Measurements from ENCODE around the gene ARHGAP23. TPM values are rescaled to one million over a fixed set of nuclear protein-coding genes. Genes with fewer than 3 reads are reported as not detected.
"Not testable (repeated sequence)": the region's sequence is repeated elsewhere in the genome, so short reads cannot be mapped to it uniquely, and the experiment has no call there.

The ARHGAP23 gene
- total RNA-seq, 1 donor from 2014 or later: 31.4 TPM

DNA sequence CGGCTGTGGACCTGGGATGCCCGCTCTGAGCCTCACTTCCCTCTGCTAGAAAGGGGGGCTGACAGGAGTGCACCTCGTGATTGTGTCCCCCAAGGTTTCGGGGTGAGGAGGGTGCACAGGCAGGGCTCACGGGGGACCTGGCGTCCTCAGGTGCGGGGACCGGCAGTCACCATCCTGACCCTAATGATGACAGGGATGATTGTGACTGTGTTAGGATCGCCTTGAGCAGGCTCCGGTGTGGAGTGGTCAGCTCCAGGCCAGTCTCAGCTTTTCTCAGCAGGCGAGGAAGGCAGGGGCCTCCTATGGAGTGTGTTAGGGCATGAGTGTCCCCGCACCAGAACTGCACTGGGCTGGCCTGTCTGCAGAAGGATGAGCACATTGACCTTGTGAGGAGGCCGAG lies 49.7 kb downstream of the ARHGAP23 start:
- DNase-seq (ENCODE audit: low spot score in 2 of 2); FAIRE-seq: not testable (repeated sequence)

DNA sequence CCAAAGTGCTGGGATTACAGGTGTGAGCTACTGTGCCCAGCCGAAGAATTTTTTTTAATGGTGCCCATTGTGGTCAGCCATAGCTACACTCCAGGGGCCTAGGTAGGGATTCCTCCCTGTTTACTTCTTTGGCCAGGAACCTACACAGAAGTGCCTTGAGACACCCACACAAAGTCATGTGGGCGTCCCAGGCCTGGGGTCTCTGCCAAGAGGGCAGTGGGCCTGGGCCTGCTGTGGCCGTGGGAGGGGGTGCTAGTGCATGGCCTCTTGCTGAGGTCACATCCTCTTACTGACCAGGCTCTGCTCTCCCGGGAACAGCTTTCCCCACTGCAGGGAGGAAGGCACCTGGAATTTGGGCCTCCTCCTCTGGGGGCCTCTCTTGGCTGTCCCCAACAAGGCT lies 50.4 kb downstream of the ARHGAP23 start:
- FAIRE-seq; DNase-seq (ENCODE audit: low spot score in 2 of 2): not testable (repeated sequence)

DNA sequence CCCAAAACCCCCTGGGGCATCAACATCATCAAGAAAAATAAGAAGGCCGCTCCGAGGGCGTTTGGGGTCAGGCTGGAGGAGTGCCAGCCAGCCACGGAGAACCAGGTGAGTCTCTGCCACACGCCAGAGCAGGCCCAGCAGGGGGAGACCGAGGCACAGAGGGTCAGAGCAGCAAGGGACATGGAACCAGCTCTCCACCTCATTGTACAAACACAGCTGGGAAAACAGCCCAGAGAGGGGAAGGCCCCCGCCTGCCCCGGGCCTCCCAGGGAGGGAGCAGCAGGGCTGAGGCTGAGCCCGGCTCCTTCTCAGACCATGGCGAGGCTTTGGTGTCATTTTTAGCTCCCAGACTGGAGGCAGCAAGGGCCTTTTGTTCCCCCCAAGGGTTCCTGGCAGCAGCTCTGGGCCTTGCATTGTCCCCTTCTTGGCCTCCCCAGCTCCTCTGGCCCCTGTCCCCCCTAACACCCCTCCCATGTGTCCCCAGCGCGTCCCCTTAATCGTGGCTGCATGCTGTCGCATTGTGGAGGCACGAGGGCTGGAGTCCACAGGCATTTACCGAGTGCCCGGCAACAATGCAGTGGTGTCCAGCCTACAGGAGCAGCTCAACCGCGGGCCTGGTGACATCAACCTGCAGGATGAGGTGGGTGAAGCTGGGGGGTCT lies 53.9 kb downstream of the ARHGAP23 start:
- not testable (repeated sequence) for DNase-seq (ENCODE audit: low spot score in 2 of 2); FAIRE-seq

DNA sequence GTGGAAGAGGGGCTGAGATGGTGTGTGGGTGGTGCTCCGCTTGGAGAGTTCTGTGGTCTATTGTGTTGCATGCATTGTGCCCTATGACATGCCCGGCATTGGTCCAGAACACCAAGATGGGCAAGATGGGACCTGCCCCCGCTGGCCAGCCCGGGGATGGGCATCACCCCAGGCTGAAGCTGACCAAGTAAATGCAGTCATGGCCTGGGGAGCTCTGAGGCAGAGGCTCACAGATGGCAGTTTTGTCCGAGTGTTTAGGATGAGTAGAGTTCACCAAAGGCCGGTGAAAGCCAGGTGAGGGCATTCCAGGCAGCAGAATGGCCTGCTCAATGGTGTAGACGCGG lies 54.4 kb downstream of the ARHGAP23 start:
- DNase-seq (ENCODE audit: low spot score in 2 of 2); FAIRE-seq: not testable (repeated sequence)

DNA sequence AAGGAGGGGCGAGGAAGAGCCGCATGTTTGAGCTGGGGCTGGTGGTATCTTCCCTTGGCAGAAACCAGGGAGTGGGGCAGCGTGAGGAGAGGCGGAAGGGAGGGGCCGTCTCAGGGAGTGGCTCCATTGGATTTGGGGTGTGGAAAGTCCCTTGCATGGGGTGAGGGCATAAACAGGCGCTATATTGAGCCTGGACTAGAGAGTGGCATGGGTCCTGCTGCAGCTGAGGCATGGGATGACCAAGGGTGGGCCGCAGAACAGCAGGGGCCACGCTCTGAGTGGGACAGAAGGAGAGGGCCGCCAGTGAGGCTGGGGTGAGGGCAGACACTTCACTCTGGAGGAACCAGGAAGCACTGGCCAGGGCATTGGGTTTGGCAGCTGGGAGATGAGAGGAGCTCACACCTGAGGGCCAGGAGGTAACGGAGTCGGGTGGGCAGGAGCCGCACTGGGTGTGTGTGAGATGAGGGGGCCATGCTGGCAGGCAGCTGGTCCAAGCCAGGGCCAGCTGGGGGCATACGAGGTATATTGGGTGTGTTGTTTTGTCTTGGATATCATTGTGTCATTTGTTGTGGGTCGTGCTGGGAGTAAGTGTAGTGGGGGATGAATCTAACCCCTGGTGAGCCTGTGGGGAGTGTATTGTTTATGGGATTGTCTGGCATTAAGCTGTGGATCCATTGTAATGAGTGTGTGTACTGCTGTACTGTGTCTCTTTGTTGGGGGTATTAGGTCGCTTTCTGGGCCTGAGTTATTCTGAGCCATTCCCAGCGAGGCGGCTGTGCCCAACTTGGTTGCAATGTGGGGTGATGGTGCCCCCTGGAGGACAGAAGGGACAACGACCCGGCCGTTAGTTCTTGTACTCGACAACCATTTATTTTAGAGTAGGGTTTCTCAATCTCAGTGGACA lies 56.2 kb downstream of the ARHGAP23 start:
- DNase-seq (ENCODE audit: low spot score in 2 of 2): peak in 1 of 2 donors; percentile 56
- FAIRE-seq: not testable (repeated sequence)

DNA sequence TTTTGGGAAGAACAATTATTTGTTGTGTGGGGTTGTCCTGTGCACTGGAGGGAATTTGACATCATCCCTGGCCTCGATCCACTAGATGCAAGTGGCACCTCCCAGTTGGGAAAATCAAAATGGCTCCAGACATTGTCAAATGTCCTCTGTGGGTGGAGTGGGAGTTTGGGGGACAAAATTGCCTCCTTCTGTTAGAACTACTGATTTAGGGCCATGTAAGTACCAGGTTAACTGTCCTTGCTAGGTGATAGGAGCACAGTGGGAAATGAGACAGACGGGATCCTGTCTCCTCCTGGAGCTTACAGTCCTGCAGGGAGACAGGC lies 56.8 kb downstream of the ARHGAP23 start:
- no peak for FAIRE-seq
- no peak for DNase-seq (ENCODE audit: low spot score in 2 of 2)

DNA sequence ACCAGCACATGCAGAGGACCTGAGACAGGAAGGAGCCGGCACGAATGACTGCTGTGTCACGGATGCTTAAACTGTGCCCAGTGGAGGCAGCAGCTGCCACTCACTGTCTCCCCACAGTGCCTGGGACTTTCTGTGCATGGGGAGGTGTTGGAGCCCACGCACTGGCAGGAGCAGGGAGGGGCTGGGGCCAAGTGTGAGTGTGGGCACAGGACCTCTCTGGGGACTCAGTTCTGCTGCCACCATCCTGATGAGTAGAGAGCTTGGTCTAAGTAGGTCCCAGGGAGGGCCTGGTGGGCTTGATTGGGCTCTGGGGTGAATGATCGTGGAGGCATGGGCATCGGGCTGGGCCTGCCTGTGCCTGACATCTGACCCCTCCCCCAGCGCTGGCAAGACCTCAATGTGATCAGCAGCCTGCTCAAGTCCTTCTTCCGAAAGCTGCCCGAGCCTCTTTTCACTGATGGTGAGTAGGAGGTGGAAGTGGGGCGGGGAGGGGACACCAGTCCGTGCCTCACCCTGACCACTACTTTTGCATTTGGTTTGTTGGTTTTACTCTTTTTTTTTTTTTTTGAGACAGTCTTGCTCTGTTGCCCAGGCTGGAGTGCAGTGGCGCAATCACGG lies 57.5 kb downstream of the ARHGAP23 start:
- not testable (repeated sequence) for FAIRE-seq; DNase-seq (ENCODE audit: low spot score in 2 of 2)

DNA sequence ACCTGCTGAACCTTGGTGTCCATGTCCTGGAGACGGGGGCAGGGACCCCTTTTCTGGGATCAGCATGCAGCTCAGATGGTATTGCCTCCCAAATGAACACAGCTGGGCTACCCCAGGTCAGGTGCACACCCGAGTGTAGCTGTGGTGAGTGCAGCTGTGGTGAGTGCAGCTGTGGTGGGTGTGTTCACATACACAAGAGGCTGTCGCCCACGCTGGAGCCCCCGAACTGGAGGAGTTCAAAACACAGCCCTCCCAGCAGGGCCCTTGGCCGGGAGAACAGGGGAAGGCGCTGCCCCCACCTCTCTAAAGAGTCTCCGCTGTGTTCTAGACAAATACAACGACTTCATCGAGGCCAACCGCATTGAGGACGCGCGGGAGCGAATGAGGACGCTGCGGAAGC lies 61.5 kb downstream of the ARHGAP23 start:
- FAIRE-seq; DNase-seq (ENCODE audit: low spot score in 2 of 2): not testable (repeated sequence)

DNA sequence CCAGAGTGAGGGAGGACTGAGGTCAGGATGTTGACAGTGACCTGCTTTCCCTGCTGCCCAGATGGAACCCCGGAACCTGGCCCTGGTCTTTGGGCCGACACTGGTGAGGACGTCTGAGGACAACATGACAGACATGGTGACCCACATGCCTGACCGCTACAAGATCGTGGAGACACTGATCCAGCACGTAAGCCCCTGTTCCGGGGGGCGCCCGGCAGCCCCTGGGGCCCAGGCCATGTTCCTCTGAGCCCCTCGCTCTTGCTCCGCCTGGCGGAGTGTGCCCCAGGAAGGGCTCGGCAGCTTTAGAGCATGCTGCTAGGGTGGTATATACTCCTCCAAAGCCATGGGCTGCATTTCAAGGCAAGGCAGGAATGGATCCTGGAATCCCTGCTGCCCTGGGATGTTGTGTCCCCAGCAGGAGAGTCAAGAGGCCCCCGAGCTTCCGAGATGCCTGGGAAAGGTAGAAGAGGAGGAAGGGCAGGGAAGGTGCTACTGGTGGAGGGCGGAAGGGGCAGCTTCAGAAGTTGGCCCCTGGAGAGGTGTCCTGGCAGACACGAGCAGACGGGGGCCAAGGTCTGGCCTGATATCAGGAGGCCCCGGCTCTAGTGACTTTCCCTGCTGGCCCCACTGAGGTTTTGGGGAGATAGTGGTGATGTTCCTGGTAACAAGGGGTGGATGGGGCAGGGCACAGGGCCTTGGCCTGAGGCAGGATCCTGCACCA lies 63.2 kb downstream of the ARHGAP23 start:
- not testable (repeated sequence) for DNase-seq (ENCODE audit: low spot score in 2 of 2); FAIRE-seq

DNA sequence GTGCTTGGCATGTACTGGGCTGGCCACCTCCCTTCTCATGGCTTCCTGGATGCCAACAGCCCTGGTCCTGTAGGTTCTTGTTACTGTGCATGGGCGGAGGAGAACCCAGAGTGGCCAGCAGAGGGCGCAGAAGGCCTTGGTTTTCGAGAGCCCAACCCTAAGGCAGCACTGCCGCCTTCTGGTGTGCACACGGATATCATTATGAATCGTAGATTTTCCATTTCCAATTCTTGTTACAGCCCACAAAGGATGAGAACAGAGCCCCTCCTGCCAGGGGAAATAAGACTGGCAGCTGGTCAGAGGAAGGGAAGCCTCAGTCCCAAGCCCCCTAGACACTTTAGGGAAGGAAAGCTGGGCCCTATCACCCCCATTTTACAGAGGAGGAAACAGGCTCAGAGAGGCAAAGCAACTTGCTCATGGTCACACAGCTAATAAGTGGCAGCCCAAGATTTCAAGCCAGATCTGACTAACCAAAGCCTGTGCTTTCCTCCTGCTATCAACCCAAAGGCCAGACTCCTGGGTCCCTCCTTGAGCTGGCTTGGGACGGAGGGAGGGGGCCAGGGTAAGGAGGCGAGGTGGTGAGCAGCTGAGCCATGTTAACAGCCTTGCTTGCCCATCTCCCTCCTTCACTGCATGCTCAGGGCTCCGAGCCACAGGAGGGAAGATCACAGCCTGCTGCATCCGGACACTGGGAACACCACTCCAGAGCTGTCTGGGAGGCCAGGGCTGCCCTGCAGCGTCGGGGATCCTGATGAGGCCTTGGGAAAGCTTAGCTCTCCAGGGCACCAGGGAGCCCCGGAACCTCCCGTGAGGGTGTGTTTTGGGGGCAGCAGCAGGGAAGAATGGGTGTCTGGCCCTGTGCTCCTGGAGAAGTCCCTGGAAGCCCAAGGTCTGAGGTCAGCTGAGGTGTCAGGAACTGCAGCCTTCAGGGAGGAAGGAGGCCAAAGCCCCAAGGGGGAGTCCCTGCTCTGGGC lies 64.1 kb downstream of the ARHGAP23 start:
- not testable (repeated sequence) for FAIRE-seq
- DNase-seq (ENCODE audit: low spot score in 2 of 2): peak; percentile 48 to 51

DNA sequence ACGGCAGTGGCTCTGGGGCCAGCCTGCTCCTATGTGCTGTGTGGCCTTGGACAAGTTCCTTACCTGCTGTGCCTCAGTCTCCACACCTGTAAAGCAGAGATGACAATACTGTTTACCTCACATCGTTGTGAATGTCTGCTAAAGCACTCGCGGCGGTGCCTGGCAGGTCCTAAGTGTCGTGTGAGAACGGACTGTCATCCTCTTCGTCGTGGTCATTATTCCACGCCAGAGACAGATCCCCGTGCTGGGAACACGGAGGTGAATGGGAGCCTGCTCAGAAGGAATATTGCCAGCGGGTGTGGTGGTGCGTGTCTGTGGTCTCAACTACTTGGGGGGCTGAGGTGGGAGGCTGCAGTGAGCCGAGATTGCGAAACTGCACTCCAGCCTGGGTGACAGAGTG lies 65.9 kb downstream of the ARHGAP23 start:
- not testable (repeated sequence) for DNase-seq (ENCODE audit: low spot score in 2 of 2); FAIRE-seq

DNA sequence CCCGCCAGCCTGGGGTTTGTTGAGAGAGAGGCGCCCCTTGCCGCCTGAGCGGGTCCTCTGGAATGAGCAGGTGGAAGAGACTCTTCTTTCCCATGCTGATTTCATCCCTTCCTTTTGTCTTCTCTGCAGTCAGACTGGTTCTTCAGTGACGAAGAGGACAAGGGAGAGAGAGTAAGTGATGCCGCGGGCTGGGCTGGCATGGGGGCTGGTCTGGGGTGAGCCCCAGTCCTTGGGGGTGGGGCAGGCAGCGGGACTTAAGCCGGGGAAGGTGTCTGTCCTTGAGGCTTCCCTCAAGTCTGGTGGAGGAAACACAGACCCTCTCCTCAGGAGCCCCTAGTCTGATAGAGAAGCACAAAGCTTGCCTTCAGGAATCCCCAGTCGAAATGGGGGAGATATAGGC lies 69.4 kb downstream of the ARHGAP23 start:
- not testable (repeated sequence) for DNase-seq (ENCODE audit: low spot score in 2 of 2); FAIRE-seq

DNA sequence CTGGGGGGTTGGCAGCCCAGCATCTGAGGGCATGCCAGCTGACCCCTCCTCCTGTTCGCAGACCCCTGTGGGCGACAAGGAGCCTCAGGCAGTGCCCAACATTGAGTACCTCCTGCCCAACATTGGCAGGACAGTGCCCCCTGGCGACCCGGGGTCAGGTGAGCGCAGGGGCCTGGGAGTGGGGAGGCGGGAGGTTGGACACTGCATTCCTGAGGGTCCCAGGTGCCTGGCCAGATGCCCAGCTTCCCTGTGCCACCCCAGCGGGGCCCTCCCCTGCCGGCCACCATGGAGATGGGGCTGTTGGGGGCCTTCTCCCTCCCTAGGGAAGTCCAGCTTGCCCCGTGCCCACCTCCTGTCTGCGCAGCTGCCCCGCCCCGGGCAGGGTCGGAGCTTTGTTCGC lies 70.1 kb downstream of the ARHGAP23 start:
- DNase-seq (ENCODE audit: low spot score in 2 of 2) (no peak), FAIRE-seq (no peak)

DNA sequence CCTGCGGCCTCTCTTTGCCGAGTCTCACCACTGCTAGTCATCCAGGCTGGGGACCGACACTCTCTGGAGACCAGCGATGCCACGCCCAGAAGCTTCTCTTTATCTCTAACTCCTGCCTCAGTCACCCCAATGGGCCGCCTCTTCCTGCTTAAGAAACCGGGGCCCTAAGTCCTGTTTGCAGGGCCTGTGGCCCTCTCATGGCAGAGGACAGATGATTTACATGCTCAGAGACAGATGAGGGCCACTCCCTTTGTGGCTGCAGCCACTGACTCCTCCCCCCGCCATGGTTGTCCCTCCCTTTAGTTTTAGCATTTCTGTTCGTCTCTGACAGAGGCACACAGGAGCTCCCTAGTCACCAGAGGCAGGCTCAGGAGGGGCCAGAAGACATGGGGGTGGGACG lies 71.0 kb downstream of the ARHGAP23 start:
- not testable (repeated sequence) for FAIRE-seq; DNase-seq (ENCODE audit: low spot score in 2 of 2)

DNA sequence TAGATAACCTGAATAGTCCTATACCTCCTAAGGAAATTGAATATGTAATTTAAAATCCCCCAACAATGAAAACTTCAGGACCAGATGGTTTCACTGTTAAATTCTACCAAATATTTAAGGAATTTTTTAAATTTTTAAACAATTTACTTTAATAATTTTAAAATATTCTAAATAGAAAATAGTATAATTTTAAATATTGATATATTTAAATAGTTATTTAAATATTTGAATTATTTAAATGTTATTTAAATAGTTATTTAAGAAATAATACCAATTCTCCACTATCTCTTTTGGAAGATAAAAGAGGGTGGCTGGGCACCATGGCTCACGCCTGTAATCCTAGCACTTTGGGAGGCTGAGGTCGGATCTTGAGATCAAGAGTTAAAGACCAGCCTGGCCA lies 73.5 kb downstream of the ARHGAP23 start:
- DNase-seq (ENCODE audit: low spot score in 2 of 2); FAIRE-seq: not testable (repeated sequence)

DNA sequence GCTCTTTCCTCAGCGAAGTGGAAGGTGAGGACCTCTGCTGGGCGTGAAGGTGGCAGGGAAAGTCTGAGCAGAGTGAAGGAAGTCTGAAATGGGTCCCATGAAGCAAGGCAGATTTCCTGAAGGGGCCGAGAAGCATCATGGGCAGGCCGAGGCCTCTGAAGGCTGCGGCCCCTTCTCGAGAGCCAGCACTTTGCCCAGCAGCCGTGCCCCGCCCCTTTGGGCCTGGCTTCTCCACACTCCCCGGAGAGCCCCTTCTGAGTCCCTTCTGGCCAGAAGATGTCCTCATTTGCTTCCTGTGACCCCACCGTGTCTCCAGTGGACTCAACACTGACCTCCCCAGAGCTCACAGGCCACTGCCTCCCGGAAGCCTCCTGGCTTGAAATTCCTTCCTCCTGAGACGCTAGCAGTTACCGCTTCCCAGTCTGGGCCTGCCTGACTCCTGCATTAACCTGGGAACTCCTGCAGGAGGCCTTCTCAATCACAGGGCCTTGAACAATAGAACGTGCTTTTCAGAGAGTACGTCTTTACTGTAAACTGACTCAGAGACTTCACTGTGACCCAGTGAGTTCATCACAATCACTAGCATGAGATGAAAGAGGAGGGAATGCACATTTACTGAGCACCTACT lies 75.1 kb downstream of the ARHGAP23 start:
- not testable (repeated sequence) for FAIRE-seq; DNase-seq (ENCODE audit: low spot score in 2 of 2)

DNA sequence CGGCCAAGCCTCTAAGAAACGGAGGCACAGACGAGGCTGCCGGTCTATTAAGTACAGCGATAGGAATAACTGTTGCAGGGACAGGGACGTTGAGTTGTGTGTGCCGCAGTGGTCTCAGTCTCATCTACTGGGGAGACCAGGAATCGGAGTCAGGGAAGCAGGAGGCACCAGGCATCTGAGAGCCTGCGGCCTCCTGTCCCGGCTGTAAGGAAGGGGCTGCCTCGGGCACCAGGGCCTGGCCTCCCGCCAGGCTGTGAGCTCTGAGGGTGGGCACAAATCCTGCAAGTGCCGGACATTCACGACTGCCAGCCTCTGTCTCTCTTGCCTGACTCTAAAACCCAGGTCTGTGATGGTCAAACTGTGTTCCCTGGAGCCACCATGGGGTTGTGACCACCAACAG lies 76.0 kb downstream of the ARHGAP23 start:
- DNase-seq (ENCODE audit: low spot score in 2 of 2) (no peak), FAIRE-seq (no peak)

DNA sequence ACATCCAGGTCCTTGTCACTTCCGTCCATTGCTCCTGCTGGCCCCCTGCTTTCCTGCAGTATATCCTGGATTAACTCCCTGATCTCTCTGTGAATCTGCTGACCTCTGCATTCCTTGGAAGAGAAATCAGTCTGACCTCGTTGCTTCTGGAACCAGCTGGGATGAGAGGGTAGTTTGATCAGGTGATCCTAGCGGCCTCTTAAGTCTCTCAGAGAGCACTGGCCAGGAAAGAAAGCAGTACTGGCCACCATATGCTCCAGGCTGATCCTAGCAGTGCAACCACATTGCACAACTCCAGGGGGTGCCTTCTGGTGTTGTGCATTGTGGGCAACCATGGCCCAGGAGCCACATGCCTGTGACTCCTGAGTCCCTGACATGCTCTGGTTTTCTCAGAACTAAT lies 79.2 kb downstream of the ARHGAP23 start:
- no peak for DNase-seq (ENCODE audit: low spot score in 2 of 2)
- no peak for FAIRE-seq

Measured in frontal cortex (tissue), 4 donors.